Heart right ventricle (tissue), 16 donors: ENCODE data around the gene MMD. TPM values are rescaled to one million over a fixed set of nuclear protein-coding genes. Genes with fewer than 3 reads are reported as not detected.
A peak's percentile ranks its signal among the peaks of the same experiment; 100 is the strongest.
"Not testable (repeated sequence)": the region's sequence is repeated elsewhere in the genome, so short reads cannot be mapped to it uniquely, and the experiment has no call there.

Experiments used
- ATAC-seq, 8 donors: fragments of 200-7000 bp; cut with Tn5 transposase; one replicate each; pipeline ENCODE4 v1.9.1; 2020; ENCODE audit warnings: mild to moderate bottlenecking in 8 of 8, moderate library complexity in 8 of 8, moderate number of reproducible peaks in 1 of 8
- DNase-seq, 2 donors: peaks; one replicate each; pipeline ENCODE4 v3.0.0-alpha.2; 2020
- H3K27ac ChIP-seq, 10 donors: fragments of 200-600 bp; sonication (generic) in 2 of 10; one replicate each; pipeline versions ENCODE4 v1.5.0 to v1.8.0; 2020 to 2022; ENCODE audit warnings: mild to moderate bottlenecking in 3 of 10
- H3K27me3 ChIP-seq, 7 donors: fragments of 200-600 bp; one replicate each; pipeline ENCODE4 v1.8.0; 2021 to 2022; ENCODE audit warnings: mild to moderate bottlenecking in 2 of 7
- H3K36me3 ChIP-seq, 9 donors: fragments of 200-600 bp; sonication (generic) in 1 of 9; one replicate each; pipeline versions ENCODE4 v1.5.0 to v1.8.0; 2020 to 2022; ENCODE audit warnings: mild to moderate bottlenecking in 2 of 9
- H3K4me1 ChIP-seq, 9 donors: fragments of 200-600 bp; sonication (generic) in 1 of 9; one replicate each; pipeline versions ENCODE4 v1.5.0 to v1.8.0; 2020 to 2022; ENCODE audit warnings: mild to moderate bottlenecking in 4 of 9
- H3K4me3 ChIP-seq, 10 donors: fragments of 200-600 bp; sonication (generic) in 2 of 10; one replicate each; pipeline versions ENCODE4 v1.5.0 to v1.8.0; 2020 to 2022; ENCODE audit warnings: mild to moderate bottlenecking in 7 of 10, moderate library complexity in 2 of 10
- H3K9me3 ChIP-seq, 11 donors: fragments of 200-600 bp in 10 of 11; sonication (generic) in 2 of 11; one replicate each; pipeline versions ENCODE4 v1.5.0 to v1.8.0; 2013 to 2022; ENCODE audit warnings: mild to moderate bottlenecking in 2 of 11, control low read depth in 1 of 11, moderate library complexity in 1 of 11
- WGBS, 2 donors: extraction: QIAGEN DNeasy Blood & Tissue Kit; methylation state at CpG; one replicate each; pipeline ENCODE4 v1.1.7; 2013; ENCODE audit warnings: inconsistent platforms in 1 of 2; 5-methylcytosine and 5-hydroxymethylcytosine counted together
- intact Hi-C, 10 donors: fragments of 100-400 bp; cut with DNase I; formaldehyde crosslinking; loops; one replicate each; pipeline versions ENCODE4 v1.11.1 to v1.14.2; 2022
- polyA plus RNA-seq, 2 donors: library from polyadenylated mRNA; stranded (reverse); fragments of 200-250 nt; gene quantifications; one replicate each; pipeline ENCODE4 v1.2.3, GENCODE V29; 2013
- total RNA-seq, 10 donors: library from RNA; stranded (reverse); fragmentation: NEBNext Ultra II Directional in 3 of 10; extraction: Animal tissue kit (Norgen Biotek cat#: 25700) in 3 of 10; gene quantifications; one replicate each; pipeline versions ENCODE4 v1.2.1 to v1.2.4, GENCODE V29; 2021 to 2023
- TF ChIP-seq, protein P1 (sequence below), 9 donors: fragments of 200-600 bp; sonication (generic) in 2 of 9; IDR thresholded peaks; one replicate each; pipeline versions ENCODE4 v1.5.0 to v1.8.0; 2021 to 2022; ENCODE audit warnings: antibody characterized with exemption in 9 of 9, mild to moderate bottlenecking in 5 of 9, moderate library complexity in 1 of 9
- donor health status: Arrhythmogenic right ventricular cardiomyopathy.
- donor health status: ischemic (EF 13 %, LVEDD 7.1; RV severe dilation, severe dysfunction).
- donor health status: healthy with polysubstance abuse.
- donor health status: DM: no; HTN: yes; CAD: no.
- donor health status: DM: no; HTN: no; CAD: no.
- donor health status: ischemic (EF 25% LVEDD 6.9; RV normal size, moderate dysfunction).
- donor health status: ischemic (EF 25% LVEDD 5.7; RV mildly dilated, moderate dysfunction).
- donor health status: healthy.
- donor health status: DM: yes; HTN: yes; CAD: no.
- donor health status: Ischemic cardiomyopathy.
- donor health status: ischemic (EF 35%, LVEDD 5.7; RV mildly dilated, moderate dysfunction).
- donor health status: nonischemic (EF 11% LVEDD 7.7; RV severe dilation, severe dysfunction).
- donor health status: DM: yes; HTN: yes; CAD: no.
- donor health status: PGD.
- donor health status: ischemic (EF 29% LVEDD 5.4; RV normal size, mild dysfunction).
- donor health status: nonischemic (EF 23%, LVEDD 6.1; RV moderate dilation, normal function).

Gene MMD
- total and polyA plus RNA-seq, 12 donors, result 6.4 to 20.8 (median 10.4) TPM

DNA sequence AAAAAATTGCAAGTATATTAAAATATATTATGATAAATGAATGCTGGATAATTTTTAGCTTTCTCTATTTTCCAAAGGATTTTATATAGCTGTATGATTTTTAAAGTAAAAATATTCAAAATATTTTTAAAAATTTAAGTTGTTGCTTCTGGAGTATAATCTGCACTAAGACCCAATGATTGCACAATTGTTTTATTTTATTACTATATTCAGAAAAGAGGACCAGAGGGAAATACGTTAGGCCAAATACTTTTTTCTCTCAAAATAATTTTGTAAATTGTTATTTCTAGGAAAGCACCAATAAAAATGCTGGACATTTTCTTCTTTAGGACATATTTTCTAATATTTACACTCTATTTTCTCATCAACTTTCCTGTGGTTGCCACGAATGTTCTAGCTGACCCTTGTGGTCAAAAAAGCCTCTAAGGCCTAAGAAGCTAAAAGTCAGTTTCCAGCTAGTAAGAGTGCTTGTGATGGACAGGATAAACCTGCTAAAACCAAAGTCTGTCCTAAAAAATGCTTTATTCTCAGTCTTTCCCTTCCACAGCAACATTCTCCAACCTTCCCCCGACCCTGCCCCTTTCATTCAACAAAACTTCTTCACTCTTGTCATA is 31.2 kb downstream of the MMD start:
- H3K36me3 ChIP-seq, result peaks cover 0 to 35% (median 11%) of the 10 kb centered on the region in 9 donors
- H3K4me3 ChIP-seq, result no peak overlapping the region
- TF ChIP-seq, protein P1, sequence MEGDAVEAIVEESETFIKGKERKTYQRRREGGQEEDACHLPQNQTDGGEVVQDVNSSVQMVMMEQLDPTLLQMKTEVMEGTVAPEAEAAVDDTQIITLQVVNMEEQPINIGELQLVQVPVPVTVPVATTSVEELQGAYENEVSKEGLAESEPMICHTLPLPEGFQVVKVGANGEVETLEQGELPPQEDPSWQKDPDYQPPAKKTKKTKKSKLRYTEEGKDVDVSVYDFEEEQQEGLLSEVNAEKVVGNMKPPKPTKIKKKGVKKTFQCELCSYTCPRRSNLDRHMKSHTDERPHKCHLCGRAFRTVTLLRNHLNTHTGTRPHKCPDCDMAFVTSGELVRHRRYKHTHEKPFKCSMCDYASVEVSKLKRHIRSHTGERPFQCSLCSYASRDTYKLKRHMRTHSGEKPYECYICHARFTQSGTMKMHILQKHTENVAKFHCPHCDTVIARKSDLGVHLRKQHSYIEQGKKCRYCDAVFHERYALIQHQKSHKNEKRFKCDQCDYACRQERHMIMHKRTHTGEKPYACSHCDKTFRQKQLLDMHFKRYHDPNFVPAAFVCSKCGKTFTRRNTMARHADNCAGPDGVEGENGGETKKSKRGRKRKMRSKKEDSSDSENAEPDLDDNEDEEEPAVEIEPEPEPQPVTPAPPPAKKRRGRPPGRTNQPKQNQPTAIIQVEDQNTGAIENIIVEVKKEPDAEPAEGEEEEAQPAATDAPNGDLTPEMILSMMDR (IDR thresholded peaks at IDR 0.05), result no peak
- no peaks in the 10 kb centered on the region for H3K27me3 ChIP-seq
- DNase-seq, result no peak
- intact Hi-C loops, result no loop called here
- no peaks in the 10 kb centered on the region for H3K9me3 ChIP-seq
- no peak overlapping the region for H3K27ac ChIP-seq
- 90 to 93% methylated on average over 3 of the region's 3 CpGs for WGBS, 2 donors
- no peak for ATAC-seq
- peaks cover 0 to 12% (median 7%) of the 10 kb centered on the region in 9 donors for H3K4me1 ChIP-seq

- DNase-seq, H3K9me3 ChIP-seq, H3K27me3 ChIP-seq, H3K4me3 ChIP-seq, H3K27ac ChIP-seq, H3K4me1 ChIP-seq, intact Hi-C loops, ATAC-seq: not testable (repeated sequence)
- H3K36me3 ChIP-seq, result peaks cover 0 to 30% (median 11%) of the 10 kb centered on the region in 9 donors
- WGBS, 2 donors, result 89 to 93% methylated on average over 1 of the region's 1 CpG
Measured at GRCh38 chr17:55389715-55390114, 31.9 kb downstream of the MMD start.

DNA sequence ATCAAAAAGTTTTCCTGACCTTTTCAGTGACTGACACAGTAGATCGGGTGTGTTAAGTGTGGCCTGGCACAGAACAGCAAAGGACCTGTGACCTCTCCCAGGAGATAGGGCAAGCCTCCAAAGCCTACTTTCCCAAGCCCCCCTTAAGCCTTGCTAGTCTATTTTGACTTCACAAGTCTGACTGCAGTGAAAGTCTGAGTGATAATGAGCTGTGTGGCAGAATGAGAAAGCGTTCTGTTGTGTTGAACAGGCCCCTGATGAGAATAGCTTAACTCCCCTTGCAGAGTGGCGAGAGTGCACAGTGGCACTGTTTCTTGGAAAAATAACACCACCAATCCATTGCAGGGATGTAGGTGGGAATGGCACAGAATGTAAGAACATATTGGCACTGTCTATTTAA is 32.8 kb downstream of the MMD start:
- TF ChIP-seq, protein P1 (IDR thresholded peaks at IDR 0.05), result no peak
- H3K9me3 ChIP-seq, result no peaks in the 10 kb centered on the region
- intact Hi-C loops, result no loop called here
- H3K4me1 ChIP-seq, result peaks cover 0 to 15% (median 0%) of the 10 kb centered on the region in 9 donors
- peaks cover 0 to 22% (median 6%) of the 10 kb centered on the region in 9 donors for H3K36me3 ChIP-seq
- H3K4me3 ChIP-seq, result no peak overlapping the region
- DNase-seq, result no peak
- no peak overlapping the region for H3K27ac ChIP-seq
- peak in 4 of 8 donors; percentile 19 to 55 (median 35) for ATAC-seq
- no peaks in the 10 kb centered on the region for H3K27me3 ChIP-seq
- 32 to 35% methylated on average over 3 of the region's 3 CpGs for WGBS, 2 donors

DNA sequence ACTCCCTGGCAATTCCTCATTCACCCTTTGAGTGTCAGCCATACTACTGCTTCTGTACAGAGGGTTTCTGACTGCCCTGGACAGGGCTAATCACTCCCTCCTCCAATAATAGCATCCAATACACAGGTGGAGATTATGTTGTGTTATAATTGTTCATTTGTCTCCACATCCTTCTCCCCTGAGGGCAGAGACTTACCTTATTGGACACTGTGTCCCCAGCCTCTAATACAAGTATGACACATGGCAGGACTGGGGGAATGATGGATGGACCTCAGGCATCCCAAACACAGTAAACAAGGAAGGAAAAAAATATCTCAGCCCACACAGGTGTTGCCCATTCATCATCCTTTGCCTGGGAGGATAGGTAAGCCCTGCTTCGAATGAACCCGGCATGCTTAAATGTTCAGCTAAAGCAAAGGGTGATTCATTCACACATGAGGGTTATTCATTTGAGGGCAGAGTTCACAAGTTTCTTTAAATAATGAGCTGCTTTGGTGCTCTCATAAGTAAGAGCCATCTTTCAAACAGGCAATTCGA is 34.8 kb downstream of the MMD start:
- DNase-seq (no peak), ATAC-seq (no peak)
- Histone ChIP-seq H3K4me1 (peaks cover 0 to 15% (median 0%) of the 10 kb centered on the region in 9 donors), H3K4me3 (no peak overlapping the region), H3K27me3 (no peaks in the 10 kb centered on the region), H3K27ac (no peak overlapping the region), H3K36me3 (peaks cover 0 to 3% (median 0%) of the 10 kb centered on the region in 9 donors), H3K9me3 (no peaks in the 10 kb centered on the region)
- intact Hi-C loops, result no loop called here
- 85 to 86% methylated on average over 3 of the region's 3 CpGs for WGBS, 2 donors
- TF ChIP-seq, protein P1 (IDR thresholded peaks at IDR 0.05), result no peak

GRCh38 chr17:55384643-55385232 is 36.9 kb downstream of the MMD start:
- Histone ChIP-seq H3K4me1 (peaks cover 0 to 15% (median 0%) of the 10 kb centered on the region in 9 donors), H3K4me3 (no peak overlapping the region), H3K36me3 (no peaks in the 10 kb centered on the region), H3K27ac (no peak overlapping the region), H3K27me3 (no peaks in the 10 kb centered on the region), H3K9me3 (no peaks in the 10 kb centered on the region)
- intact Hi-C loops, result no loop called here
- WGBS, 2 donors, result 81 to 90% methylated on average over 10 of the region's 10 CpGs
- TF ChIP-seq, protein P1 (IDR thresholded peaks at IDR 0.05), result no peak
- no peak for DNase-seq
- peak in 1 of 8 donors; percentile 29 for ATAC-seq
